GM18909 (cell line): ENCODE measurements around the gene SPTBN4.
"Not testable (repeated sequence)": the region's sequence is repeated elsewhere in the genome, so short reads cannot be mapped to it uniquely, and the experiment has no call there.

Source experiments
- ATAC-seq: cut with Tn5 transposase; IDR thresholded peaks from one replicate; pipeline ENCODE4 v1.9.1; 2021; ENCODE audit warnings: mild to moderate bottlenecking; ENCODE audit not compliant: unreplicated experiment, poor library complexity

Gene SPTBN4

DNA sequence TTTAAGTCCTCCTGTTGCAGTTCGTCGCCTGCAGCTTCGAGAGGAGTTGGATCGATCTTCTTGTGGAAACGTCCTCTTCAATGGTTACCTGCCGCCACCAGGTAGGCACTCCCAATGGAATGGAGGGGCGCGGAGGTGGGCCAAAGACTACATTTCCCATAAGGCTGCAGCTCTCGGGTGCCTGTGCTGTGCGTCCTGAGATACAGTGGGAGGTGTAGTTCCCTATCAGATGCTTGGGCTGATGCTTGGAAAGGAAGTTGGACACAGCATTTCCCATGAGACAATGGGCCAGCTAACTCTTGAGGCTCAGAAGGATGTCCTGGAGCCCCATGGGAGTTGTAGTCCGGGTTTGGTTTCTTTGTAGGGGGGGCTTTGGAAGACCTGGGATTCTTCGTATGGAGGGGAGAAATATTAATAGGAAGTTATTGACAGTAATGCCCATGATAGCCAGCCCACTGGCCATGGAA, 111.7 kb downstream of the SPTBN4 start:
- ATAC-seq, result no peak

DNA sequence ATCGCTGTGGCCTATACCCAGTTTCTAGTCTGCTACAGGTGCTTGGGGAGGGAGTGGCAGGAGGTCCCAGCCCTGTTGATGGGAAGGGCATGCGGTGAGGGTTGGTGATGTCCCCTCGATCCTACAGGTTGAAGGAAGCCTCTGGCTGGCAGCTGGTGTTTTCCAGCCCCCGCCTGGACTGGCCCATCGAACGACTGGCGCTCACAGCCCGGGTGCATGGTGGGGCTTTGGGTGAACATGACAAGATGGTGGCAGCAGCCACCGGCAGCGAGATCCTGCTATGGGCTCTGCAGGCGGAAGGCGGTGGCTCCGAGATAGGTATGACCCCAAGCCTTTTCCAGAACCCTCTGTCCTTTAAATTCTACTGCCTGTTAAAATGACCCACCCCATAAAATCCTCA, 113.8 kb downstream of the SPTBN4 start:
- ATAC-seq, result no peak

DNA sequence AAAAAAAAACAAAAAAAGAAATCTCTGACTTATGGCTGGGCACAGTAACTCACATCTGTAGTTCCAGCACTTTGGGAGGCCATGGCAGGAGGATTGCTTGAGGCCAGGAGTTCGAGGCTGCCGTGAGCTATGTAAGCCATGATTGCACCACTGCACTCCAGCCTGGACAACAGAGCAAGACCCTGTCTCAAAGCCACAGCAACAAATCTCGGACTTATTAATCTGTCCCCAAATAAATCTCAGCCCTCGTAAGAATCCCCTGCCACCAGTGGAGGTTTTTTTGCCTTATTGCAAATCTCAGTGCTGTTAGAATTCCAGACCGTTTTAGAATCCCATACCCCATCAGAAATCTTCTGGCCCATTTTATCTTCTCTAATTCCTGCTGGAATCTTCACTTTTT, 114.7 kb downstream of the SPTBN4 start:
- ATAC-seq, result no peak

DNA sequence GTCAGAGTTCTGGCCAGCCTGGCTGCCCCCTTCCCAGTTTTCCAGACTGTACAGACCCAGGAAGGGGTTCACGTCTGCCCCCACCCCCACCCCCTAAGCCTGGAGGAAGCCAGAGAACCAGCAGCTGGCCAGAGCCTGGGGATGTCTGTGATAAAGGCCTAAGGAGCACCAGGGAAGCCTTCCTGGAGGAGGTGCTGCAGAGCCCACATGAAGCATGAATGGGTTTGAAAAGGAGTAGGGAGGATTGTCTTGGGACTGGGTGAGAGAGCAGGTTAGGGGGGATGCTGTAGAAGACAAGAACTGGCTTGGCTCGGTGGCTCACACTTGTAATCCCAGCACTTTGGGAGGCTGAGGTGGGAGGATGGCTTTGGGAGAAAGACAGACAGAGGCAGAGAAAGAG, 115.7 kb downstream of the SPTBN4 start:
- ATAC-seq, result no peak

DNA sequence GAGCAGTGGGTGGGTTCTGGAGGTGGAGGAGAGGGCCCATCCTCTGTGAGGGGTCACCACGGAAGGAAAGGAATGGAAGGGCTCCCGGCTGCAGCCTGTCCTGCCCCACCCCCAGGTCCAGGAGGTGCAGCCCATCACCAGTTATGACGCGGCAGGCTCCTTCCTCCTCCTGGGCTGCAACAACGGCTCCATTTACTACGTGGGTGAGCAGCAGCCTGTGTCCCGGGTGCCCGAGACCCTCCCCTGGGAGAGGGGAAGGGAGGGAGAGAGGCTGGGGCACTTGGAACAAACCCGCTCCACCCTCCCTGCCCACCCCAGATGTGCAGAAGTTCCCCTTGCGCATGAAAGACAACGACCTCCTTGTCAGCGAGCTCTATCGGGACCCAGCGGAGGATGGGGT, 116.5 kb downstream of the SPTBN4 start:
- no peak for ATAC-seq

DNA sequence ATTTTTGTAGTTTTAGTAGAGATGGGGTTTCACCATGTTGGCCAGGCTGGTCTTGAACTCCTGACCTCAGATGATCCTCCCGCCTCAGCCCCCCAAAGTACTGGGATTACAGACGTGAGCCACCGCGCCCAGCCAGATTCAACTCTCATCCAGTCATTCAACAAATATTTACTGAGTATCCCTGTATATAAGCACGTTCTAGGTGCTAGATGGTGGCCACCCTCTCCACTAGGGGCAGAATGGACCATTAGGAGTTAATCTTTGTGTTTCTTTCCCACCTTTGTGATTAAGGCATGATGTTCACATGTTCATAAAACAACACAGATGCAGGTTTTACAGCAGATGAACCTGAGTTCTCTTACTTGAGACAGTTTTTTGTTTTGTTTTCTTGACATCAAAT, 117.2 kb downstream of the SPTBN4 start:
- ATAC-seq, result no peak

DNA sequence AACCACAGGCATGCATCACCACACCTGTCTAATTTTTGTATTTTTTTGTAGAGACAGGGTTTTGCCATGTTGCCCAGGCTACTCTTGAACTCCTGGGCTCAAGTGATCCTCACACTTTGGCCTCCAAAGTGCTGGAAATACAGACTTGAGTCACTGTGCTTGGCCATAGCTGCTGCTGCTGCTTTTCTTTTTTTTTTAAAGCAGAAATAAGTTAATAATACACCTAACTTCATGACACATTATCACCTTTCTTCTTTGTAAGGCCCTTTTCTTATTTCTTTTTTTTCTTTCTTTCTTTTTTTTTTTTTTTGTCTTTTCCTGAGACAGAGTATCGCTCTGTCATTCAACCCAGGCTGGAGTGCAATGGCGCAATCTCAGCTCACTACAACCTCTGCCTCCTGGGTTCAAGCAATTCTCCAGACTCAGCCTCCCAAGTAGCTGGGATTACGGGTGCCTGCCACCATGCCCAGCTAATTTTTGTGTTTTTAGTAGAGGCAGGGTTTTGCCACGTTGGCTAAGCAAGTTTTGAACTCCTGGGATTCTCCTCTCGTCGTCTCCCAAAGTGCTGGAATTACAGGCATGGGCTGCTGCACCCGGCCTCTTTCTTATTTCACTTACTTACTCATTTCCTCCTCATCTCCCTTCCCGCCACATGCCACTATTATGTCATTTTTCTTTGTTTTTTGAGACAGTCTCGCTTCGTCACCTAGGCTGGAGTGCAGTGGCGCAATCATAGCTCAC, 118.6 kb downstream of the SPTBN4 start:
- no peak for ATAC-seq

DNA sequence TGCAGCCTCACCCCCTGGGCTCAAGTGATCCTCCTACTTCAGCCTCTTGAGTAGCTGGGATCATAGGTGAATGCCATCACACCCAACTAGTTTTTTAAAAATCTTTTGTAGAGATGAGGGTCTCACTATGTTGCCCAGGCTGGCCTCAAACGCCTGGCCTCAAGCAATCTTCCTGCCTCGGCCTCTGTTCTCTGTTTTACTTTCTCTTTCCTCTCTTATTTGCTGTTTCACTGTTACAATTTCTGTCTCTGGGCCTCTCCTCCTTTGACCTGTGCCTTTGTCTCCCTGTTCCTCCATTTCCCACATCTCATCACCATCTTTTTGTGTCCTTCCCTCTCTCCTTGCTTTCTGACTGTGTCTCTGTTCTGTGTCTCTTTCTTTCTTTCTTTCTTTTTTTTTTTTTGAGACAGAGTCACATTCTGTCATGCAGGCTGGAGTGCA, 119.2 kb downstream of the SPTBN4 start:
- no peak for ATAC-seq

DNA sequence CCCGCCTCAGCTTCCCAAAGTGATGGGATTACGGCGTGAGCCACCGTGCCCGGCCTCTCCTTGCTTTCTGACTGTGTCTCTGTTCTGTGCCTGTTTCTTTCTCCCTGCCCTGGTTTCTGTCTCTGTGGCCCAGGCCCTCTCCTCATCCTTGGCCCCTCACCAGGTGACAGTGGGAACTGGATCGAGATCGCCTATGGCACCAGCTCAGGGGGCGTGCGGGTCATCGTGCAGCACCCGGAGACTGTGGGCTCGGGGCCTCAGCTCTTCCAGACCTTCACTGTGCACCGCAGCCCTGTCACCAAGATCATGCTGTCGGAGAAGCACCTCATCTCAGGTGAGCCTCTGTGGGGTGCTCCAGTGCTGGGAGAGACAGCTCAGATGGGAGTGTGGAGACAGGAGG, 119.8 kb downstream of the SPTBN4 start:
- no peak for ATAC-seq

DNA sequence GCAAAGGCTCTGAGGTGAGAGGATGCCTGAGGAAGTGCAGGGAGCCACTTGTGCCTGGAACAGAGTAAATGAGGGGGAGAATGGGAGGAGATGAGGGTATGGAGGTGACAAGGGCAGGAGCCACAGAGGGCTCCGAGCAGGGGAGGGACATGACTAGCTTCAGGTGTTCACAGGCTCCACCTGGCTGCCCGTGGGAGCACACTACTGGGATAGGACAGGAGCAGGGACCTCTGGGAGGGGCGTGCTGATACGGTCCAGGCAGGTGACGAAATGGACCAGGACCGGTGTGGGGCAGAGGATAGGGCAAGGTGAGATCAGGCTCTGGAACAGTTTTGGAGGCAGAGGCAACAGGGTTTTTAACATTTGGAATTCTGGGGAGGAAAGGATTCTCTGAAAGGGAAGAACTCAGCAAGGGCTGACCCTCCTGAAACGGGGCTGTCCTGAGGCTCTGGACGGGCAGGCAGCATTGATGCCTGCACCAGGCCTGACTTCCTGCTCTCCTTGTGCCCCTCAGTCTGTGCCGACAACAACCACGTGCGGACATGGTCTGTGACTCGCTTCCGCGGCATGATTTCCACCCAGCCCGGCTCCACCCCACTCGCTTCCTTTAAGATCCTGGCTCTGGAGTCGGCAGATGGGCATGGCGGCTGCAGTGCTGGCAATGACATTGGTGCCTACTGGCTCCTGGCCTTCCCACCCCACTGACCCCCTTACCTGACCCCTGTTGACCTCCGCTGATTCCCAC, 121.5 kb downstream of the SPTBN4 start:
- ATAC-seq, result no peak

DNA sequence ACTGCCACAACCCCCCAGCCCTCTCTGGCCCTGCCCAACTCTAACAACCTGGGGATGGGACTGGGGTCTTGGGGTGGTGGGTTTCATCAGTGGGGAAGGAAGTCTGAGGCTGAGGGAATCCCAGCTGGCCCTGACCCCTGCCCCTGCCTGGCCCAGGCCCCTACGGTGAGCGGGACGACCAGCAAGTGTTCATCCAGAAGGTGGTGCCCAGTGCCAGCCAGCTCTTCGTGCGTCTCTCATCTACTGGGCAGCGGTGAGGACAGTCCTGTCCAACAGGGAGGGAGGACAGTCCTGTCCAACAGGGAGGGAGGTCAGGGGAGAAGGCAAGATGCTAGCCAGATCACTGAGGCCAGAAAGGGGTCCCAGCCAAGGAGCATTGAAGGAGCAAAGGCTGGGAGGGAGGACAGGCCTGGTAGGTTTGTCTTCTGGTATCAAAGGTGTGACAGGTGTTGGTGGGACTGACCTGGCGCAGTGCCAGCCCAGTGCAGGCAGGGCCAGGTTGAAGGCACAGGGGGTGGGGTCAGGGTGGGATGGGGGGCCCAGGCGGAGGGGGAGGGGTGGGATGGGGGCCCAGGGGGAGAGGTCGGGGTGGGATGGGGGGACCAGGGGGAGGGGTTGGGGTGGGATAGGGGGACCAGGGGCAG, 122.2 kb downstream of the SPTBN4 start:
- no peak for ATAC-seq

DNA sequence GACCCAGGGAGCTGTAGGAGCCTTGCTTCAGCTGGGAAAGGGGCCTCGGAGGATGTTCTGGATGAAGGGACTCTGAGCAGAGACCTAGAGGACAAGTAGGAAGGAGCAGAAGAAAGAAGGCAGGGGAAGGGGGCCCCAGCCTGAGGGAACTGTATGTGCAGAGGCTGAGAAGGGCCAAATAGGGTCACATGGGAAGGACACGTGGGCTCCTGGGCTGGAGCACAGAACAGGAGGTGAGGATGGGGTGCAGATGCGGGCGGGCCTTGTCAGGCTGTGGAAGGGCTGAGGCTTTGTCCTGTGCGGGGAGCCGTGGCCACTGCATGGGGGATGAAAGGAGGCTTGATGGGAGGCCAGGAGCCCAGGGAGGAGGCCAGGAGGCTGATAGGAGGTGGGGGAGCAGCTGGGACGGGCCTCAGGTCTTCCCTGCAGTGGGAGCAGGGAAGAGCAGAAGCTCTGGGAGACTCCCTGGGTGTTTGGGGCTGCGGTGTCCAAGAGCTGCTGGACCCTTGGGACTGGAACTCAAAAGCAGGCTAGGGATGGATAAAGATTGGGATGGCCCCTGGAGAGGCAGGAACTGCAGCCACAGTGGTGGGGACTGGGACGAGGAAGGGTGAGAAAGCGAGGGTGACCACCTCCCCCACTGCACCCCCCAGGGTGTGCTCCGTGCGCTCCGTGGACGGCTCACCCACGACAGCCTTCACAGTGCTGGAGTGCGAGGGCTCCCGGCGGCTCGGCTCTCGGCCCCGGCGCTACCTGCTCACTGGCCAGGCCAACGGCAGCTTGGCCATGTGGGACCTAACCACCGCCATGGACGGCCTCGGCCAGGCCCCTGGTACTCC, 123.0 kb downstream of the SPTBN4 start:
- no peak for ATAC-seq

DNA sequence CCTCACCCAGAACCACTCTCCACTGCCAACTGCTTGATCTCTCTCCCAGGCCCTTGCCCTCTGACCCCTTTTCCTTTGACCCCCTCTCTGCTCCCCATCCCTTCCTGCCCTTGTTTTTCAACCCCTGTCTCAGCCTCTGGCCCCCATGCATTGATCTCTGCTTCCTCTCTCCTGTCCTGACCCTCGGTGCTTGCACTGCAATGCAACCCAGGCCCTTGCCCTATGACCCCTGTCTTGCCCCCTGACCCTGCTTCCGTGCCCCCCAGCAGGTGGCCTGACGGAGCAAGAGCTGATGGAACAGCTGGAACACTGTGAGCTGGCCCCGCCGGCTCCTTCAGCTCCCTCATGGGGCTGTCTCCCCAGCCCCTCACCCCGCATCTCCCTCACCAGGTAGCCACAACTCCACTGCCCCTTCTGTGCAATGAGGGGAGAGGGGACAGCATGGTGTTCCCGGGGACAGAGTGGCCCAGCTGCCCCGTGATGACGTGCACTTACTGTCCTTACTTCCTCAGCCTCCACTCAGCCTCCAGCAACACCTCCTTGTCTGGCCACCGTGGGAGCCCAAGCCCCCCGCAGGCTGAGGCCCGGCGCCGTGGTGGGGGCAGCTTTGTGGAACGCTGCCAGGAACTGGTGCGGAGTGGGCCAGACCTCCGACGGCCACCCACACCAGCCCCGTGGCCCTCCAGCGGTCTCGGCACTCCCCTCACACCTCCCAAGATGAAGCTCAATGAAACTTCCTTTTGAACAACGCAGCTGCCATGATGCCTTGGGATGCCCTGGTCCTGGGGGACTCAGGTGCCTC, 123.9 kb downstream of the SPTBN4 start:
- ATAC-seq, result no peak

DNA sequence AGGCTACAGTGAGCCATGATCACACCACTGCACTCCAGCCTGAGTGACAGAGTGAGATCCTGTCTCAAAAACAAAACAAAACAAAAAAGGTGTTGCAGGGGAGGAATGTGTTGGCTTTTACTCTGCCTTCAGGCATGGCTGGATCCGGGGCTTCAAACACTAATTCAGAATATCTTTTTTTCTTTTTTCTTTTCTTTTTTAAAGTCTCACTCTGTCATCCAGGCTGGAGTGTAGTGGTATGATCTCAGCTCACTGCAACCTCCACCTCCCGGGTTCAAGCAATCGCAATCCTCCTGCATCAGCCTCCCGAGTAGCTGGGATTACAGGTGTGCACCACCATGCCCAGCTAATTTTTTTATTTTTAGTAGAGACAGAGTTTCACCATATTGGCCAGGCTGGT, 124.9 kb downstream of the SPTBN4 start:
- ATAC-seq, result not testable (repeated sequence)

DNA sequence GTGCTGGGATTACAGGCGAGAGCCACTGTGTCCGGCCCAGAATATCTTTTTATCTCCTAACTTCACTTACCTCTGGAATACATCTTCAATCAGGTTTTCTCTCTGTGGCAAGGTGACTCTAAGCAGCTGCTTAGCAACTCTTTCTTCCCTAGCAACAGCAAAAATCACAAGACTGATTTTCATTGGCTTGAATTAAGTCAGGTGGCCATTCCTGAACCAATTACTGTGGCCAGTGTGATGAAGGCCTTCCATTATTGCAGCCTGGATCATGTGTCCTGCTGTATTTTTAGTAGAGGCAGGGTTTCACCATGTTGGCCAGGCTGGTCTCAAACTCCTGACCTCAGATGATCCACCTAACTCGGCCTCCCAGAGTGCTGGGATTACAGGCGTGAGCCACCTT, 125.4 kb downstream of the SPTBN4 start:
- ATAC-seq, result no peak

DNA sequence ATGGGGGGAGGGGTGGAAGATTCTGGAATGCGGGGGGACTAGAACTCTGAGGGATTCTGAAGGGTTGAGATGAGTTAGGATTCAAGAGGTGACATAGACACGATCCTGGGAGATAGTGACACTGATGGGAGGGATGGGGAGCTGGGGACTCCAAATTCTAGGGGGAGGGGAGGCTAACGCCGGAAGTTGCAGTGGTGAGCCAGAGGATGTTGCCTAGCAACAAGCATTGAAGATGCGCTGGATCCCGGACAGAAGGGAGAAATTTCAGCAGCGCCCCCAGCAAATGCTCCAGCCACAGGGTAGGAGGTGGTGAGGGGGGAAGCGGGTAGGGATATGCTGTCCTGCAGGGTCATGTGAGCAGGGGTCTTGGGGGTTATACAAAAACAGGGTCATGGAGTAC, 127.5 kb downstream of the SPTBN4 start:
- ATAC-seq, result no peak

DNA sequence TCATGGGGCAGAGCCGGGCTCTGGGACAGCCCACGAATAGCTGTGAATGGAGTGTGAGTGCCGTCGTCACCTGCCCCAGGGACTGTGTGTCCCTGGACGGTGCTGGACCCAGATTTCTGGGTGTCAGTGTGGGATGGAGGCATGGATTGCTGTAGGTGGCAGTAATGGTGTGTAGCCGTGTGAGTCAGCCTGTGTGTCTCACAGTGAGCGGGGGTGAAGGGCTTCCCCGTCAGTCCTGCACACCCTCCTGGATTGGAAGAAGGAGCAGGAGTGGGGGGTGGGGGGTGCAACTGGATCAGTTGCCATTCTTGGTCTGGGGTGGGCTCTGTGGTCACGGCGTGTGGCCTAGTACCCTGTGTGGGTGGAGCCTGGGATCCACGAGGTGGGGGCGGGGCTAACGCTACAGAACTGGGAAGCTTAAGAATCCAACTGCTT, 127.9 kb downstream of the SPTBN4 start:
- ATAC-seq, result no peak

DNA sequence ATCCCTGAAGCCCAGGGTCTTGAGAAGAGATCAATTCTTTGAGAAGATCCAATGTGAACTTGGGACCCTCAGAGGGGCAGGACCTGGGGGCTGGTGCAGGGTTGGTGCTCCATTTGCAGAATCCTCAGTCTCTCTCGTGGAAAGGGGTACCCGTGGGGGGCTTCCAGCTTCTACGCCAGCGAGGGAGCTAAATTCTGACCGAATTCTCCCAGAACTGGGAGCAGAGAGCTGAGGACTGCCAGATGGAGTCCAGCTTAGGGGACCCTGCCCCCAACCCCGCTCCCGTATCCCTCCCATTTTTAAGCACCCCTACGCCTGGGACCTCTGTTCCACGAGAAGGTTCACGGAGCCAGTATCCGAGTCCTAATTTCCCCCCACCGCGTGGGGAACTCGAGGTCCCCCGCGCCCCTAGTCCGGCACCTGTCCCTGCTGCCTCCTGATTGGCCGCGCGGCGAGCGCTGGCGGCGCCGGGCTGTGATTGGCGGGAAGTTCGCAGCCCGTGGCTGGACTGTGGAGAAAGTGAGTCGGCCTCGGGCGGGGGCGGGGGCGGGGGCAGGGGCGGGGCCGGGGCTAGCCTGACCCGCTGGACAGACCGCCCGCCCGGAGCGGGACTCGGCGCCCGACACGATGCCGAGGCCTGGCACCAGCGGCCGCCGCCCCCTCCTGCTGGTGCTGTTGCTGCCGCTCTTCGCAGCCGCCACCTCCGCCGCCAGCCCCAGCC, 130.0 kb downstream of the SPTBN4 start:
- no peak for ATAC-seq

DNA sequence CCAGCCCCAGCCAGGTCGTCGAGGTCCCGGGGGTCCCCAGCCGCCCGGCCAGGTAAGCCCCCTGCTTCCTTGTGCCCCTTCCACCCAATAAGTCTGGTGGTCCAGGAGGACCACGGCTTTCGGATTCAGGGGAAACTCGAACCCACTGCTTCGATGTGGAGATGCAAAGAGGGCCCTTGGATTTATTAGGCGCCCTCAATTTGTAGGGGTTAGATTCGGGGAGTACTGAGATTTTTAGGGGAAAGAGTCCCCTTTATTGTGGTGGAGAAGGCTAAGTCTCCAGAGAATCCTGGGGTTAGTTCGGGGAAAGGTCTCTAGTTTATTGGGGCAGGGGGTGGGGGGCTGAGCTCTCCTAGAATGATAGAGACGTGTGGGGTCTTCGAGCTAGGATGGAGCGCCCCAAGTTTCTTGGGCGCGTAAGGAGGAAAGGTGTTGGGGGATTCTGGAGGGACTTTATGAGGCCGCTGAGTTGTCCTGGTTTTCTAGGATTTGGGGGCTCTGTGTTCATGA, 130.6 kb downstream of the SPTBN4 start:
- ATAC-seq, result no peak
